Neutrophil (primary cell): ENCODE results near the gene VIT.

Experiments used
- H3K27ac ChIP-seq: fragments of 200-600 bp; sonication (generic); 2 replicates; pipeline ENCODE4 v1.5.1; 2016; ENCODE audit warnings: mild to moderate bottlenecking, moderate library complexity
- H3K27me3 ChIP-seq: fragments of 200-600 bp; sonication (generic); 2 replicates; pipeline ENCODE4 v1.6.0; 2016; ENCODE audit warnings: mild to moderate bottlenecking
- H3K36me3 ChIP-seq: fragments of 200-600 bp; sonication (generic); 2 replicates; pipeline ENCODE4 v1.5.1; 2017
- H3K4me1 ChIP-seq, 2 experiments: fragments of 200-600 bp in 1 of 2; sonication (generic) in 1 of 2; 1 replicate in 1 of 2; 2 replicates in 1 of 2; pipeline versions ENCODE4 v1.5.1 to v1.6.1; 2013 to 2016; ENCODE audit warnings: low read depth in 1 of 2, low read length in 1 of 2, mild to moderate bottlenecking in 1 of 2, moderate library complexity in 1 of 2; ENCODE audit not compliant: control insufficient read depth in 1 of 2, insufficient read depth in 1 of 2
- H3K4me3 ChIP-seq, 2 experiments: fragments of 200-600 bp in 1 of 2; sonication (generic) in 1 of 2; 1 replicate in 1 of 2; 2 replicates in 1 of 2; pipeline ENCODE4 v1.5.1; 2013 to 2016; ENCODE audit warnings: low read depth in 1 of 2, low read length in 1 of 2, mild to moderate bottlenecking in 1 of 2, moderate library complexity in 1 of 2
- H3K9me3 ChIP-seq: fragments of 200-600 bp; sonication (generic); 2 replicates; pipeline ENCODE4 v1.5.1; 2016
- TF ChIP-seq, protein P1 (sequence below): fragments of 200-600 bp; sonication (generic); IDR thresholded peaks from 2 replicates; pipeline ENCODE4 v1.5.1; 2016; ENCODE audit warnings: antibody characterized with exemption

Gene VIT

GRCh38 chr2:36701391-36701795, 4.9 kb downstream of the VIT start:
- H3K36me3 ChIP-seq = no peaks in the 10 kb centered on the region
- no peaks in the 10 kb centered on the region for H3K27me3 ChIP-seq
- no peaks in the 10 kb centered on the region for H3K9me3 ChIP-seq
- peaks cover 29 to 43% of the 10 kb centered on the region in 2 experiments for H3K4me1 ChIP-seq
- no peak overlapping the region for H3K27ac ChIP-seq
- no peak overlapping the region for H3K4me3 ChIP-seq
- TF ChIP-seq, protein P1, sequence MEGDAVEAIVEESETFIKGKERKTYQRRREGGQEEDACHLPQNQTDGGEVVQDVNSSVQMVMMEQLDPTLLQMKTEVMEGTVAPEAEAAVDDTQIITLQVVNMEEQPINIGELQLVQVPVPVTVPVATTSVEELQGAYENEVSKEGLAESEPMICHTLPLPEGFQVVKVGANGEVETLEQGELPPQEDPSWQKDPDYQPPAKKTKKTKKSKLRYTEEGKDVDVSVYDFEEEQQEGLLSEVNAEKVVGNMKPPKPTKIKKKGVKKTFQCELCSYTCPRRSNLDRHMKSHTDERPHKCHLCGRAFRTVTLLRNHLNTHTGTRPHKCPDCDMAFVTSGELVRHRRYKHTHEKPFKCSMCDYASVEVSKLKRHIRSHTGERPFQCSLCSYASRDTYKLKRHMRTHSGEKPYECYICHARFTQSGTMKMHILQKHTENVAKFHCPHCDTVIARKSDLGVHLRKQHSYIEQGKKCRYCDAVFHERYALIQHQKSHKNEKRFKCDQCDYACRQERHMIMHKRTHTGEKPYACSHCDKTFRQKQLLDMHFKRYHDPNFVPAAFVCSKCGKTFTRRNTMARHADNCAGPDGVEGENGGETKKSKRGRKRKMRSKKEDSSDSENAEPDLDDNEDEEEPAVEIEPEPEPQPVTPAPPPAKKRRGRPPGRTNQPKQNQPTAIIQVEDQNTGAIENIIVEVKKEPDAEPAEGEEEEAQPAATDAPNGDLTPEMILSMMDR = no peak

DNA sequence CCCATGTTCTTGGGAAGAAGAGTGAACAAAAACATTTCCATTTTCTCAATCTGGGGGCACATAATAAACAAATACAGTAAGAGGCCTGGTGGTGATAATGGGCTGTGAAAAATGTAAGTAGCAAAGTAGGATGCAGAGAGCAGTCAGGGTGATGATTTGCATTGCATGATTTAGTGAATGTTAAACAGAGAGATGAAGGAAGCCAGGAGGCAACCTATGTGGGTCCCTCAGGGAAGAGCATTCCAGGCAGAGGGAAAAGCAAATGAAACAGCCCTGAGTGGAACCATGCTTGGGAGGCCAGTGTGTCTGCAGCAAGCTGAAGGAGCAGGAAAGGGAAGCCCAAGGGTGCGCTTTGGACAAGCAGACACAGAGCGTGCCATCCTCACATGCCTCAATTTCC, 5.4 kb downstream of the VIT start:
- H3K27ac ChIP-seq = no peak overlapping the region
- TF ChIP-seq, protein P1 = no peak
- no peaks in the 10 kb centered on the region for H3K9me3 ChIP-seq
- no peaks in the 10 kb centered on the region for H3K27me3 ChIP-seq
- H3K4me1 ChIP-seq = peaks cover 29 to 43% of the 10 kb centered on the region in 2 experiments
- no peaks in the 10 kb centered on the region for H3K36me3 ChIP-seq
- no peak overlapping the region for H3K4me3 ChIP-seq

DNA sequence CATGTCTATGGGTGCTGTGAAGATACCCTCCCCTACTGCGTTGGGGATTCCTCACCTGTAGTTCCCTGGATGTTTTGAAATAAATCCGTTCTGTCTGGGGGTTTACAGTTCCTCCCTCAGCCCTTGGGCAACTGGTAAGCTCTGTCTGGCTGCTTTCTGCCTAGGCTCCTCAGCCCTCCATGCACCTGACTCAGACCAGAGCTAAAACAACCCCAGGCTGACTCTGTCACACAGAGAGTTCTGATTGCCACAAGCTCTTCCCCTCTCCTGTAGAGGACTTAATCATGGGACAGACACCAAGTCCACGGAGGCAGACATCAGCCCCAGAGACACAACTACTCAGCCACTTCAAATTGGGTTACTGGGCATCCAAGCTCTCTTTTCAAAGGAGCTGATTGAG, 6.3 kb downstream of the VIT start:
- Histone ChIP-seq H3K9me3 (no peaks in the 10 kb centered on the region), H3K4me3 (no peak overlapping the region), H3K4me1 (peaks cover 28 to 38% of the 10 kb centered on the region in 2 experiments), H3K36me3 (no peaks in the 10 kb centered on the region), H3K27me3 (no peaks in the 10 kb centered on the region), H3K27ac (no peak overlapping the region)
- TF ChIP-seq, protein P1 = no peak

GRCh38 chr2:36704475-36705150, 8.1 kb downstream of the VIT start:
- H3K9me3 ChIP-seq = no peaks in the 10 kb centered on the region
- H3K4me3 ChIP-seq = no peak overlapping the region
- TF ChIP-seq, protein P1 = no peak
- H3K36me3 ChIP-seq = no peaks in the 10 kb centered on the region
- no peaks in the 10 kb centered on the region for H3K27me3 ChIP-seq
- H3K27ac ChIP-seq = no peak overlapping the region
- peaks cover 11 to 28% of the 10 kb centered on the region in 2 experiments for H3K4me1 ChIP-seq

DNA sequence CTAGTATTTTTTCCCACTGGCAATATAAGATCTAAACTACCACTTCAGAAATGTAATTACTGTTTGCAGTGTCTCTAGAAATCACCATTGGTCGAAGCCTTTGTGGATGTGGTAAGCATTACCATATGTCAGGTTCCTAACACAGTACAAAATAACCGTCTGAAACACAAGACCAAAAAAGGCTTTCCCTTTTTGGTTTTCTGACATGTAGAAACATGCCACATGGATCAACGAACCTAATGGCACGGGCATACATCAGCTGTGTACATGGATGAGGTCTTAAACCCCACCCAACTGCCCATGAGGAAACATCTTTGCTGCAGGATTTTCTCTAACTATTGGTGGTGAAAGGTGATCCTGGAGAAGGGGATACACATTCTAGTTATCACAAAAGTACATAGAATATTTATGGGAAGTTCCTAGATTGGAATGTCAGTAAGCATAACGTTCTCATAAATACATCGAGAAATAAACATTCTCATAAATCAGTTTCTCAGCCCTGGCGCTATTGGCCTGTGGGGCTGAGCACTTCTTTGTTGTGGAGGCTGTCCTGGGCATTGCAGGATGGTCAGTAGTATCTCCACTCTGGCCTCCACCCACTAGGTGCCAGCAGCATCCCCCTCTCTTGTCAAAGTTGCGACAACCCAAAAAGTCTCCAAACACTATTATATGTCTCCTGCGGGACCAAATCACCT, 9.0 kb downstream of the VIT start:
- peaks cover 11 to 28% of the 10 kb centered on the region in 2 experiments for H3K4me1 ChIP-seq
- no peak overlapping the region for H3K4me3 ChIP-seq
- H3K27me3 ChIP-seq = no peaks in the 10 kb centered on the region
- TF ChIP-seq, protein P1 = no peak
- no peaks in the 10 kb centered on the region for H3K9me3 ChIP-seq
- peak overlapping the region; percentile 35 for H3K27ac ChIP-seq
- H3K36me3 ChIP-seq = no peaks in the 10 kb centered on the region
